Smooth muscle cell (in vitro differentiated cells): ENCODE results near the gene CTSE. TPM values are rescaled to one million over a fixed set of nuclear protein-coding genes. Genes with fewer than 3 reads are reported as not detected.
"Not testable (repeated sequence)": the region's sequence is repeated elsewhere in the genome, so short reads cannot be mapped to it uniquely, and the experiment has no call there.

ENCODE experiments used
- DNase-seq: peaks from one replicate; lab custom pipeline; 2025; ENCODE audit not compliant: unreplicated experiment; lab: John Stamatoyannopoulos, UW
- H2AFZ ChIP-seq: fragments of 200-600 bp; sonication (generic); 2 replicates; pipeline ENCODE4 v1.6.0; 2016; ENCODE audit warnings: antibody characterized with exemption, low read depth, mild to moderate bottlenecking
- H3F3A ChIP-seq: fragments of 200-600 bp; sonication (generic); 2 replicates; pipeline ENCODE4 v1.6.0; 2017; ENCODE audit warnings: antibody characterized with exemption, low read depth
- H3K27ac ChIP-seq: fragments of 200-600 bp; sonication (generic); 2 replicates; pipeline ENCODE4 v1.5.1; 2016; ENCODE audit warnings: low read depth, mild to moderate bottlenecking
- H3K27me3 ChIP-seq: fragments of 200-600 bp; sonication (generic); 2 replicates; pipeline ENCODE4 v1.6.1; 2016; ENCODE audit warnings: low read depth, mild to moderate bottlenecking
- H3K36me3 ChIP-seq: fragments of 200-600 bp; sonication (generic); 2 replicates; pipeline ENCODE4 v1.5.1; 2016; ENCODE audit warnings: low read depth
- H3K4me1 ChIP-seq: fragments of 200-600 bp; sonication (generic); 2 replicates; pipeline ENCODE4 v1.5.1; 2016; ENCODE audit warnings: low read depth
- H3K4me2 ChIP-seq: fragments of 200-600 bp; sonication (generic); 2 replicates; pipeline ENCODE4 v1.6.0; 2016; ENCODE audit warnings: mild to moderate bottlenecking
- H3K4me3 ChIP-seq: fragments of 200-600 bp; sonication (generic); 2 replicates; pipeline ENCODE4 v1.5.1; 2016; ENCODE audit warnings: mild to moderate bottlenecking
- H3K79me2 ChIP-seq: fragments of 200-600 bp; sonication (generic); 2 replicates; pipeline ENCODE4 v1.6.0; 2016; ENCODE audit warnings: low read depth, mild to moderate bottlenecking
- H3K9ac ChIP-seq: fragments of 200-600 bp; sonication (generic); 2 replicates; pipeline ENCODE4 v1.6.0; 2016; ENCODE audit warnings: low read depth
- H3K9me3 ChIP-seq: fragments of 200-600 bp; sonication (generic); replicated peaks from 2 replicates; pipeline ENCODE4 v1.5.1; 2016; ENCODE audit warnings: low read depth
- H4K20me1 ChIP-seq: fragments of 200-600 bp; sonication (generic); 2 replicates; pipeline ENCODE4 v1.6.0; 2016; ENCODE audit warnings: low read depth
- WGBS: methylation state at CpG from one replicate; pipeline ENCODE4 v1.1.7; 2016; ENCODE audit warnings: low lambda C conversion rate; 5-methylcytosine and 5-hydroxymethylcytosine counted together
- polyA plus RNA-seq: library from polyadenylated mRNA; unstranded; fragments of >200 nt; fragmentation: Nextera tagmentation; extraction: Ambion mirVana; gene quantifications from 2 replicates; pipeline ENCODE4 v1.2.1, GENCODE V29; 2016
- total RNA-seq: library from RNA; depleted of rRNA; stranded (reverse); fragments of >200 nt; gene quantifications from 2 replicates; pipeline ENCODE4 v1.2.3, GENCODE V29; 2014
- TF ChIP-seq, protein P1 (sequence below): fragments of 200-600 bp; sonication (generic); IDR thresholded peaks from 2 replicates; pipeline ENCODE4 v1.5.1; 2017; ENCODE audit warnings: borderline replicate concordance, mild to moderate bottlenecking, antibody characterized with exemption; ENCODE audit not compliant: insufficient read depth, poor library complexity, severe bottlenecking

The CTSE gene
- total and polyA plus RNA-seq, 2 experiments from 2014 or later = not detected

- H3K4me3 ChIP-seq = no peak overlapping the region
- H3K27ac ChIP-seq = no peak overlapping the region
- no peaks in the 10 kb centered on the region for H3K79me2 ChIP-seq
- H3K4me2 ChIP-seq = no peak overlapping the region
- WGBS = 88% methylated on average over 8 of the region's 8 CpGs
- no peak for DNase-seq
- no peak overlapping the region for H3K9ac ChIP-seq
- no peaks in the 10 kb centered on the region for H3K27me3 ChIP-seq
- H3F3A ChIP-seq = no peaks in the 10 kb centered on the region
- H4K20me1 ChIP-seq = no peaks in the 10 kb centered on the region
- TF ChIP-seq, protein P1, sequence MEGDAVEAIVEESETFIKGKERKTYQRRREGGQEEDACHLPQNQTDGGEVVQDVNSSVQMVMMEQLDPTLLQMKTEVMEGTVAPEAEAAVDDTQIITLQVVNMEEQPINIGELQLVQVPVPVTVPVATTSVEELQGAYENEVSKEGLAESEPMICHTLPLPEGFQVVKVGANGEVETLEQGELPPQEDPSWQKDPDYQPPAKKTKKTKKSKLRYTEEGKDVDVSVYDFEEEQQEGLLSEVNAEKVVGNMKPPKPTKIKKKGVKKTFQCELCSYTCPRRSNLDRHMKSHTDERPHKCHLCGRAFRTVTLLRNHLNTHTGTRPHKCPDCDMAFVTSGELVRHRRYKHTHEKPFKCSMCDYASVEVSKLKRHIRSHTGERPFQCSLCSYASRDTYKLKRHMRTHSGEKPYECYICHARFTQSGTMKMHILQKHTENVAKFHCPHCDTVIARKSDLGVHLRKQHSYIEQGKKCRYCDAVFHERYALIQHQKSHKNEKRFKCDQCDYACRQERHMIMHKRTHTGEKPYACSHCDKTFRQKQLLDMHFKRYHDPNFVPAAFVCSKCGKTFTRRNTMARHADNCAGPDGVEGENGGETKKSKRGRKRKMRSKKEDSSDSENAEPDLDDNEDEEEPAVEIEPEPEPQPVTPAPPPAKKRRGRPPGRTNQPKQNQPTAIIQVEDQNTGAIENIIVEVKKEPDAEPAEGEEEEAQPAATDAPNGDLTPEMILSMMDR = no peak
- no peak overlapping the region for H2AFZ ChIP-seq
- H3K9me3 ChIP-seq = no peaks in the 10 kb centered on the region
- H3K36me3 ChIP-seq = no peaks in the 10 kb centered on the region
- H3K4me1 ChIP-seq = no peaks in the 10 kb centered on the region
Observed at GRCh38 chr1:206067486-206068227, 44.0 kb upstream of the CTSE start.

GRCh38 chr1:206066479-206067171 is 42.9 kb upstream of the CTSE start:
- no peaks in the 10 kb centered on the region for H4K20me1 ChIP-seq
- no peaks in the 10 kb centered on the region for H3K27me3 ChIP-seq
- WGBS = 52% methylated on average over 6 of the region's 6 CpGs
- H3K9me3 ChIP-seq = no peaks in the 10 kb centered on the region
- no peak overlapping the region for H3K27ac ChIP-seq
- TF ChIP-seq, protein P1 = no peak
- no peak for DNase-seq
- no peak overlapping the region for H3K9ac ChIP-seq
- H3K36me3 ChIP-seq = no peaks in the 10 kb centered on the region
- no peaks in the 10 kb centered on the region for H3K79me2 ChIP-seq
- no peaks in the 10 kb centered on the region for H3F3A ChIP-seq
- no peak overlapping the region for H3K4me3 ChIP-seq
- no peak overlapping the region for H2AFZ ChIP-seq
- no peak overlapping the region for H3K4me2 ChIP-seq
- H3K4me1 ChIP-seq = no peaks in the 10 kb centered on the region

DNA sequence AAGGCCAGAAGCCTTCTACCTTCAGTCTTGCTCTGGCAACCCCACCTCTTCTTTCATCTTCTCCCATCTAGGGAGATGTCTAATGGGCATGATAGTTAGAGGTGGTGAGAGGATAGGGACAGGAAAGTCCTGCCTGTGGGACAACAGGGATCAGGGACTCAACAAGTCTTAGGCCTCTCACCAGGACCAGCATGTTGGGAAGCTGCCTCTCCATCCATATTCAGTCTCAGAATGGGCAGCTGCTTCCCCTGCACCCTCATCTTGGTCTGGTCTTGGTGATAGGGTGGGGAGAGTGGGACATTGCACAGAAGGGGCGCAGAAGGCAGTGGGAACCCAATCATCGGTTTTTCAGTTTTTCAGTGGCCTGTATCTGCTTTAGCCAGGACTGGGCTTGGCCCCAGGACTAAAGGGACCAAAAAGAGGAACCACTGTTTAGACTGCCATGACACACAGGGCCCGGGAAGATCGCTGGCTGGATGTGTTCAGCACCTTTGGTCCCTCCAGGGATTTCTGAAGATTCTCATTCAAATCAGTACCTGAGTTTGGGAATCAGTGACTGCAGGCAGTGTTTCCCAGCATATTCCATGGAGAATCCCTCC is 42.0 kb upstream of the CTSE start:
- Histone ChIP-seq H3K79me2 (no peaks in the 10 kb centered on the region), H3K9me3 (no peaks in the 10 kb centered on the region), H3K4me2 (no peak overlapping the region), H3K9ac (no peak overlapping the region), H3F3A (no peaks in the 10 kb centered on the region), H4K20me1 (no peaks in the 10 kb centered on the region), H3K4me3 (no peak overlapping the region), H3K27me3 (no peaks in the 10 kb centered on the region), H3K27ac (no peak overlapping the region), H3K4me1 (no peaks in the 10 kb centered on the region), H3K36me3 (no peaks in the 10 kb centered on the region), H2AFZ (no peak overlapping the region)
- 99% methylated on average over 4 of the region's 4 CpGs for WGBS
- no peak for DNase-seq
- TF ChIP-seq, protein P1 = no peak

- not testable (repeated sequence) for H4K20me1 ChIP-seq, H2AFZ ChIP-seq, H3K27me3 ChIP-seq, H3K4me2 ChIP-seq, H3K36me3 ChIP-seq, H3F3A ChIP-seq, H3K79me2 ChIP-seq, H3K9me3 ChIP-seq, H3K27ac ChIP-seq, DNase-seq, H3K4me3 ChIP-seq, H3K4me1 ChIP-seq, H3K9ac ChIP-seq
- WGBS = 96% methylated on average over 7 of the region's 25 CpGs
Observed at GRCh38 chr1:206064501-206064900, 40.8 kb upstream of the CTSE start.

DNA sequence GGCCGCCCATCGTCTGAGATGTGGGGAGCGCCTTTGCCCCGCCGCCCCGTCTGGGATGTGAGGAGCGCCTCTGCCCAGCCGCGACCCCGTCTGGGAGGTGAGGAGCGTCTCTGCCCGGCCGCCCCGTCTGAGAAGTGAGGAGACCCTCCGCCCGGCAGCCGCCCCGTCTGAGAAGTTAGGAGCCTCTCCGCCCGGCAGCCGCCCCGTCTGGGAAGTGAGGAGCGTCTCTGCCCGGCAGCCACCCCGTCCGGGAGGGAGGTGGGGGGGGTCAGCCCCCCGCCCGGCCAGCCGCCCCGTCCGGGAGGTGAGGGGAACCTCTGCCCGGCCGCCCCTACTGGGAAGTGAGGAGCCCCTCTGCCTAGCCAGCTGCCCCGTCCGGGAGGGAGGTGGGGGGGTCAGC is 40.3 kb upstream of the CTSE start:
- H3F3A ChIP-seq, H4K20me1 ChIP-seq, H3K79me2 ChIP-seq, H3K4me3 ChIP-seq, H3K36me3 ChIP-seq, H3K4me2 ChIP-seq, H3K4me1 ChIP-seq, H2AFZ ChIP-seq, H3K27me3 ChIP-seq, H3K27ac ChIP-seq, H3K9me3 ChIP-seq, H3K9ac ChIP-seq, DNase-seq: not testable (repeated sequence)
- WGBS = 96% methylated on average over 10 of the region's 35 CpGs
